HG03575 (cell line): ENCODE data around the gene CTAGE9.

Experiments
- ATAC-seq: cut with Tn5 transposase; IDR thresholded peaks from one replicate; pipeline ENCODE4 v1.9.1; 2021; ENCODE audit not compliant: unreplicated experiment, insufficient number of reproducible peaks, low FRiP score; ENCODE audit errors: extremely low read depth

CTAGE9 gene

DNA sequence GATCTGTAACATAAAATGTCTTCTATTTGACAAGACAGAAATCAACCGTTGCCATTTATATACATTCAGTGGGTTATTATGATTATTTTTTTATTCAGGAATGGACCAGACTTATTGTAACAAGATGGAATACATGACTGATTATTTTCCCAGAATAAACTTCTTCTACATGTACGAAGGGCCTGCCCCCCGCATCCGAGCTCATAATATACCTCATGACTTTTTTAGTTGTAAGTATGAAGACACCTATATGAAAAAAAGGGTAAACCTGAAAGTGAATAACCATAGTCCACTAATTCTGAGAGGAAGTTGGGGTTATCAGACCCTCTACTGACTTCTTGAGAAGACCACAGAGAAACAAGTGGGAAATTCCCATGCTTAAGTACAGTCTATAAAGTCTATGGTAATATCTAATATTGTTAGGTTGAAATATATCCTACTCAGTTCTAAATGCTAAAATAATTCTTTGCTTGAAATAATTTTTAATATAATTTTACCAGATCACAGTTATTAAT, 25.5 kb downstream of the CTAGE9 start:
- peak; percentile 47 for ATAC-seq

GRCh38 chr6:131683479-131683878, 27.3 kb downstream of the CTAGE9 start:
- ATAC-seq, result peak; percentile 54

DNA sequence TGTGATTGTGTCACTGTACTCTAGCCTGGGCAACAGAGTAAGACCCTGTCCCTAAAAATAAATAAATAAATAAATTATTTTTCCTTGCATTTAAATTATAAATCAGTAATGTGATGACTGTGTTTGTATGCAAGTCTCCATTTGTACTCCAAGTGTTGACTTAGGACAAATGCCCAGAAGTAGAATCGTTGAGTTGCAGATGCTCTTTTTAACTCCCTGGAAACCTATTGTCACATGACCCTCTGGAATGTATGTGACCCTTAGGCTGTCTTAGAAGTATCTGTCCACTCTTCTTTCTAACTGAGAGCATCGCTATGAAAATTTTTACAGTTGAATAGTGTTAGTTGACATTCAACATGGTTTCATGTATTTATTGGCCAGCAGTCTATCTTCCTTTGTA, 28.4 kb downstream of the CTAGE9 start:
- no peak for ATAC-seq

DNA sequence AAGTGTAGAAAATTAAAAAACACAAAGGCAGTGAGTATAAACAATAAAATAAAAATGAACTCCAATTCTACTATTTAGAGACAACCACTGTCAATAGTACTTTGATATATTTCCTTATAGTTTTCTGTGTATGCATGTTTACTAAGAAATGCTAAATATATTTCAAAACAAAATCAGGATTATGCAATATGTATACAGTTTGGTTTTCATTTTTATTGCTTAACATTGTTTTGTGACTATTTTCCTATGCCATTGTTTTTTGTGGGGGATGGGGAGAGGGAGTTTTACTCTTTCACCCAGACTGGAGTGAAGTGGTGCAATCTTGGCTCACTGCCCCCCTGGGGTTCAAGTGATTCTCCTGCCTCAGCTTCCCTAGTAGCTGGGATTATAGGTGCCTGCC, 29.2 kb downstream of the CTAGE9 start:
- ATAC-seq, result no peak

- ATAC-seq, result no peak
These were observed 29.9 kb downstream of the CTAGE9 start for GRCh38 chr6:131680868-131681267.

DNA sequence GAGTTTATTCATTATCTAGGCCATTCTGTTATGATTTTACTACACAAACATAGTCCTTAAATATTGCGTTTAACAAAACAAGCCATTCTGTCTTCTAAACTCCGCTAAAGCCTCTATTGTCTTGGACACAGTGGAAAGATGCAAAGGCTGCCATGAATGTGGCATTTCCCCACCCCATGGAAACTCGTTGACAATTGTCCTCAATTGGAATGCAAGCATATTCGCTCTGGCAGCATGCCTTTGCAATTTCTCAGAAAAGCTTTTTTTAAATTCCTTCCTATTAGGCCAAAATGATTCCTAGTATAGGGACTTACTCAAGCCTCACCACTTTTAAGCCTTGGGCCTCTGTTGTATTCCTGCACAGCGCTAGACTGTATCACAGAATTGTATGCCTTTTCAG, 32.4 kb downstream of the CTAGE9 start:
- no peak for ATAC-seq

DNA sequence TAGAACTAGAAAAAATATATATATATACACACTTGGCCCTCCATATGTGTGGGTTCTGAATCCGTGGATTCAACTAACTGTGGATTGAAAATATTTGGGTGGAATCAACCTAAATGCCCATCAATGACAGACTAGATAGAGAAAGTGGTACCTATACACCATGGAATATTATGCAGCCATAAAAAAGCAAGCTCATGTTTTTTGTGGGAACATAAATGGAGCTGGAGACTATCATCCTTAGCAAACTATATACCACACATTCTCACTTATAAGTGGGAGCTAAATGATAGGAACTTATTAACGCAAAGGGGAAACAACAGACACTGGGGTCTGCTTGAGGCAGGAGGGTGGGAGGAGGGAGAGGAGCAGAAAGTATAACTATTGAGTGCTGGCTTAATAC, 37.6 kb downstream of the CTAGE9 start:
- no peak for ATAC-seq

DNA sequence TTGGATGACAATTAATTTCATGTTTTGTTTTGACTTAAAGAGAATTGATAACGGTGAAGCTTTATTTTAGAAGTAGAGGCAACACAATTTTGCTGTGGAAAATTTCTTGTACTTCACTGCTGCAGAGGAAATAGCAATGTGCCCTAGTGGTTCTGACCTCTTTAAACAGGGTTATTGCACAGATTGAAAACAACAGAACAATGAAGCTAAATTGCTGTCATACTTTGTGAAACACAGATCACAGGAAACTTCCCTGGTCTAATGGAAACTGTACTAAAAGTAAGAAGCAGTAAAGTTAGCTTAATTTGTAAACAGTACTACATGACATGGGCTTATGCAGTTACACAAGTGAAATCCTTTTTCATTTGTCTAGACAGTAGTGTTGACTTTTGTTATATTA, 40.9 kb downstream of the CTAGE9 start:
- ATAC-seq, result no peak

GRCh38 chr6:131663578-131664165, 47.1 kb downstream of the CTAGE9 start:
- no peak for ATAC-seq

GRCh38 chr6:131660195-131660594, 50.6 kb downstream of the CTAGE9 start:
- no peak for ATAC-seq
